Panc1 (cell line): Measurements from ENCODE around the gene PPP1R15B. TPM values are rescaled to one million over a fixed set of nuclear protein-coding genes. Genes with fewer than 3 reads are reported as not detected.

Source experiments
- ATAC-seq: fragments of 200-7000 bp; cut with Tn5 transposase; 2 replicates; pipeline ENCODE4 v1.9.1; 2020; ENCODE audit warnings: mild to moderate bottlenecking, moderate library complexity
- BruUV-seq: library from RNA; stranded (reverse); fragments of 400-500 nt; replicated peaks from 2 replicates; lab custom pipeline; 2021; lab: Mats Ljungman, UMichigan
- CTCF ChIA-PET: fragments of 300-600 bp; sonication (Branson Sonifier 250); formaldehyde crosslinking; loops from one replicate; lab custom pipeline; 2022; ENCODE audit warnings: antibody characterized with exemption; lab: Charles Lee
- POLR2A ChIA-PET: fragments of 300-600 bp; sonication (Branson Sonifier 250); formaldehyde crosslinking; loops from one replicate; lab custom pipeline; 2022; ENCODE audit warnings: antibody characterized with exemption; lab: Charles Lee
- DNase-seq: peaks from one replicate; pipeline ENCODE4 v3.0.0-alpha.2; 2010; ENCODE audit warnings: low read depth, low spot score
- H3K27ac ChIP-seq: 2 replicates; pipeline ENCODE4 v1.5.1; 2011; ENCODE audit warnings: mild to moderate bottlenecking, low read length, inconsistent platforms
- H3K27me3 ChIP-seq: fragments of 200-500 bp; sonication (Bioruptor generic); 2 replicates; pipeline ENCODE4 v1.6.0; 2014; ENCODE audit warnings: low read length, inconsistent platforms; ENCODE audit not compliant: control insufficient read depth, insufficient read depth
- H3K36me3 ChIP-seq: fragments of 200-500 bp; sonication (Bioruptor generic); 2 replicates; pipeline ENCODE4 v1.5.1; 2014; ENCODE audit warnings: inconsistent platforms, mild to moderate bottlenecking, low read length, moderate library complexity; ENCODE audit not compliant: control insufficient read depth, insufficient read depth
- H3K4me1 ChIP-seq: 2 replicates; pipeline ENCODE4 v1.5.1; 2011; ENCODE audit warnings: inconsistent platforms, mild to moderate bottlenecking, low read length, moderate library complexity; ENCODE audit not compliant: control insufficient read depth, insufficient read depth
- H3K4me3 ChIP-seq, 2 experiments: 2 replicates each; pipeline ENCODE4 v1.5.1; 2011 to 2012; ENCODE audit warnings: low read depth in 2 of 2, low read length in 2 of 2, mild to moderate bottlenecking in 2 of 2, inconsistent platforms in 1 of 2, moderate library complexity in 1 of 2
- H3K9me3 ChIP-seq: fragments of 200-500 bp; sonication (Bioruptor generic); 2 replicates; pipeline ENCODE4 v1.5.1; 2014; ENCODE audit warnings: low read depth, mild to moderate bottlenecking, inconsistent platforms, low read length, moderate library complexity; ENCODE audit not compliant: control insufficient read depth, insufficient read depth
- CTCF ChIP-seq: fragments of 450-650 bp; IDR thresholded peaks from 2 replicates; pipeline ENCODE4 v1.5.1; 2017; ENCODE audit warnings: mild to moderate bottlenecking
- POLR2AphosphoS5 ChIP-seq: IDR thresholded peaks from 2 replicates; pipeline ENCODE4 v1.6.1; 2012; ENCODE audit warnings: mild to moderate bottlenecking, low read depth, low read length, moderate library complexity
- REST ChIP-seq, 2 experiments: IDR thresholded peaks; 2 replicates each; pipeline ENCODE4 v1.6.1; 2011 to 2012; ENCODE audit warnings: low read depth in 2 of 2, control low read depth in 1 of 2, low read length in 1 of 2, mild to moderate bottlenecking in 1 of 2, moderate library complexity in 1 of 2; ENCODE audit not compliant: insufficient read depth in 1 of 2
- SIN3A ChIP-seq: IDR thresholded peaks from 2 replicates; pipeline ENCODE4 v1.6.1; 2012; ENCODE audit warnings: low read depth, mild to moderate bottlenecking, low read length, moderate library complexity, borderline replicate concordance; ENCODE audit not compliant: insufficient read depth
- TCF7L2 ChIP-seq: IDR thresholded peaks from 2 replicates; pipeline ENCODE4 v1.6.1; 2011; ENCODE audit warnings: mild to moderate bottlenecking, low read depth, low read length, inconsistent platforms
- in situ Hi-C: cut with HindIII; loops from 2 replicates; pipeline ENCODE4 v1.10.0; 2016; ENCODE audit warnings: low sequenced_read_pairs, low pct_unique_long_range_greater_than_20kb
- intact Hi-C: fragments of 100-400 bp; cut with micrococcal nuclease; formaldehyde crosslinking; loops from one replicate; pipeline ENCODE4 v1.10.0; 2022; ENCODE audit not compliant: unreplicated experiment
- total RNA-seq: library from RNA; stranded (reverse); gene quantifications from one replicate; pipeline ENCODE4 v1.2.1, GENCODE V29; 2021; ENCODE audit not compliant: unreplicated experiment

Gene PPP1R15B
- total RNA-seq, 1 experiment from 2014 or later = 51.1 TPM

- POLR2A ChIA-PET = no interaction called here
These were observed 49.8 kb downstream of the PPP1R15B start for GRCh38 chr1:204361781-204362180.

GRCh38 chr1:204361341-204361771, 50.3 kb downstream of the PPP1R15B start:
- Histone ChIP-seq H3K27me3 (no peaks in the 10 kb centered on the region), H3K27ac (no peak overlapping the region), H3K4me3 (no peak overlapping the region), H3K9me3 (no peaks in the 10 kb centered on the region), H3K4me1 (peaks cover 5% of the 10 kb centered on the region; the same call in 1 of the 2 replicates), H3K36me3 (no peaks in the 10 kb centered on the region)
- CTCF ChIA-PET = no interaction called here
- no peak for DNase-seq
- POLR2A ChIA-PET = no interaction called here
- intact Hi-C loops (loop anchor here (10.0 kb wide), 2 partner anchors 107 to 497 kb away; partner anchors contain the start of gene SNRPE), in situ Hi-C loops (no loop called here)
- no peak for ATAC-seq
- no TSS peak for BruUV-seq
- TF ChIP-seq POLR2AphosphoS5 (no peak), SIN3A (no peak)

More at GRCh38 chr1:204361781-204362180, 49.8 kb downstream of the PPP1R15B start:
- BruUV-seq = no TSS peak
- ATAC-seq (no peak), DNase-seq (no peak)
- no peak for TF ChIP-seq POLR2AphosphoS5
- no peak for TF ChIP-seq REST (IDR thresholded peaks at IDR 0.05; ENCODE audit: insufficient read depth in 1 of 2, low read depth in 2 of 2, low read length in 1 of 2)
- TF ChIP-seq CTCF = no peak
- TF ChIP-seq TCF7L2 = no peak
- intact Hi-C loops = loop anchor here (10.0 kb wide), 2 partner anchors 107 to 497 kb away; partner anchors contain the start of gene SNRPE
- H3K27ac ChIP-seq = no peak overlapping the region
- no peaks in the 10 kb centered on the region for H3K9me3 ChIP-seq
- H3K27me3 ChIP-seq = no peaks in the 10 kb centered on the region
- H3K4me1 ChIP-seq = peaks cover 5% of the 10 kb centered on the region; the same call in 1 of the 2 replicates
- in situ Hi-C loops = no loop called here
- CTCF ChIA-PET = interaction anchor here (0.6 kb wide), 1 partner anchor 170 kb away, joined by 5 read pairs; no protein-coding TSS in a partner anchor
- no peaks in the 10 kb centered on the region for H3K36me3 ChIP-seq
- H3K4me3 ChIP-seq = no peak overlapping the region

GRCh38 chr1:204360314-204360713, 51.3 kb downstream of the PPP1R15B start:
- Histone ChIP-seq H3K36me3 (no peaks in the 10 kb centered on the region), H3K27me3 (no peaks in the 10 kb centered on the region), H3K4me3 (no peak overlapping the region), H3K4me1 (peaks cover 5% of the 10 kb centered on the region; the same call in 1 of the 2 replicates), H3K27ac (no peak overlapping the region), H3K9me3 (no peaks in the 10 kb centered on the region)
- no peak for TF ChIP-seq SIN3A
- no peak for TF ChIP-seq REST (IDR thresholded peaks at IDR 0.05; ENCODE audit: insufficient read depth in 1 of 2, low read depth in 2 of 2, low read length in 1 of 2)
- BruUV-seq = no TSS peak
- ChIA-PET CTCF (interaction anchor here (0.7 kb wide), 1 partner anchor 11 kb away, joined by 3 read pairs; no protein-coding TSS in a partner anchor), POLR2A (no interaction called here)
- ATAC-seq = no peak
- intact Hi-C loops (loop anchor here (10.0 kb wide), 2 partner anchors 106 to 496 kb away; partner anchors contain the start of gene SNRPE), in situ Hi-C loops (no loop called here)
- no peak for DNase-seq
